ENCODE results near the gene RASAL2. TPM values are rescaled to one million over a fixed set of nuclear protein-coding genes. Genes with fewer than 3 reads are reported as not detected.

Gene RASAL2
- total and polyA plus RNA-seq, 4 donors, result 21.6 to 32.6 (median 28.7) TPM

DNA sequence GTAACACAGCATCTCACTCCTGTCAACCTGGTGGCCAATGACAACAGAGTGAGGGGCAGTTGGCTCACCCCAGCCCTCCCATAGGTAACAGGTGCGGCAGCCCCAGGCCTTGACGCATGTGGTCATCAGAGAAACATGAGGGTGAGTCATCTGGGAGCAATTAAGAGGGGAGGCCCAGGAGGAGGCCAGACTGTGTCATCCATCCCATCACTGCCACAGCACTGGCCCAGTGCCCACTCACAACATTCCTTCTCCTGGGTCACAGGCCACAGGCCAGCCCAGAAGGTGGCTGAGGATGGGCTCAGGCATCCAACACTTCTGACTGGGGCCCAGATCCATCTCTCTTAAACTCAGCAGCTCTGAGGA, 436.1 kb downstream of the RASAL2 start:
- Histone ChIP-seq H3K9me3 (ENCODE audit: control insufficient read depth, insufficient read depth, low read length) (no peaks in the 10 kb centered on the region), H3K4me3 (ENCODE audit: low read depth, low read length) (no peak overlapping the region), H3K4me1 (ENCODE audit: control insufficient read depth, insufficient read depth, low read length) (peaks cover 5% of the 10 kb centered on the region), H3K36me3 (ENCODE audit: control insufficient read depth, insufficient read depth, low read length) (no peaks in the 10 kb centered on the region), H3K27me3 (ENCODE audit: control insufficient read depth, insufficient read depth, low read length) (no peaks in the 10 kb centered on the region), H3K27ac (ENCODE audit: low read depth, low read length) (no peak overlapping the region)
- WGBS (ENCODE audit: insufficient coverage), result 92% methylated on average over 2 of the region's 2 CpGs
- no peak for DNase-seq (ENCODE audit: low read depth in 4 of 6, low spot score in 6 of 6)

DNA sequence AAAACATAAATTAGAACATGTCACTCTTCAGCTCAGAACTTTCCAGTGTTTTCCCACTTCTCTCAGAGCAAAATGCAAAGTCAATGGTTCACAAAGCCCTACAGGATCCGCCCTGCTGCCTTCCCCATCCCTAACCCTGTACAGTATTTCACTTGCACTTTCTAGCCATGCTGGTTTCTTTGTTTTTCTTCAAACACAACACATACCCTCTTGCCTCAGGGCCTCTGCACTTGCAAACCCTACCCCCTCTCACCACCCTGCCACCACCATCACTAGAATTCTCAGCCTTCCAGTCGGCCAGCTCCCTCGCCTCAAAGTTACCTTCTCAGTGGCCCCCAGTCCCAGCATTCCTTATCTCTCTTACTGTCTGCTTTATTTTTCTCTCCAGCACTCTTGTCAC, 436.6 kb downstream of the RASAL2 start:
- H3K9me3 ChIP-seq (ENCODE audit: control insufficient read depth, insufficient read depth, low read length), result no peaks in the 10 kb centered on the region

DNA sequence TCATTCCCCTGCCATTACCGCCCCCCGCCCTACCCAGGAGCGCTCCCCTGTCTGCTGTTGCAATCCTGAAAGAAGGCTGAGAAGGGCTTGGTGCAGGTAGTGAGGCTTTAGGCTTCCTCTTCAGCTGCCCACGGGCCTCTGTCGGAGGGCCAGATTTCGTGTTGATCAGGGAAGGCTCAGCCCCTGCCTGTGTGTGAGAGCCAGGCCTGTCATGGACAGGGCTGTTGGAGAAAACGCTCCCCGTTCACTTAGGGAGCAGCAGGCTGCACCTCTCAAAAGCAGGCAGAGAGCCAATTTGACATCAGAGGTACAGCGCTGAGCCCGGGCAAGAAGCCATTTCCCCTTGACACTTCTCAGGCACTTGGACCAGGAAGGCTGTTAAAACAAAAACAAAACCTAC, 438.0 kb downstream of the RASAL2 start:
- DNase-seq (ENCODE audit: low read depth in 4 of 6, low spot score in 6 of 6), result no peak
- Histone ChIP-seq H3K27ac (ENCODE audit: low read depth, low read length) (no peak overlapping the region), H3K9me3 (ENCODE audit: control insufficient read depth, insufficient read depth, low read length) (no peaks in the 10 kb centered on the region), H3K36me3 (ENCODE audit: control insufficient read depth, insufficient read depth, low read length) (no peaks in the 10 kb centered on the region), H3K4me1 (ENCODE audit: control insufficient read depth, insufficient read depth, low read length) (peaks cover 9% of the 10 kb centered on the region), H3K4me3 (ENCODE audit: low read depth, low read length) (no peak overlapping the region), H3K27me3 (ENCODE audit: control insufficient read depth, insufficient read depth, low read length) (no peaks in the 10 kb centered on the region)
- WGBS (ENCODE audit: insufficient coverage), result 70% methylated on average over 10 of the region's 10 CpGs

More for the DNA sequence above, 436.6 kb downstream of the RASAL2 start:
- no peak for DNase-seq (ENCODE audit: low read depth in 4 of 6, low spot score in 6 of 6)
- H3K4me3 ChIP-seq (ENCODE audit: low read depth, low read length), result no peak overlapping the region
- H3K36me3 ChIP-seq (ENCODE audit: control insufficient read depth, insufficient read depth, low read length), result no peaks in the 10 kb centered on the region
- H3K27ac ChIP-seq (ENCODE audit: low read depth, low read length), result no peak overlapping the region
- WGBS (ENCODE audit: insufficient coverage), result 87% methylated on average over 3 of the region's 3 CpGs
- H3K4me1 ChIP-seq (ENCODE audit: control insufficient read depth, insufficient read depth, low read length), result peaks cover 5% of the 10 kb centered on the region
- H3K27me3 ChIP-seq (ENCODE audit: control insufficient read depth, insufficient read depth, low read length), result no peaks in the 10 kb centered on the region

DNA sequence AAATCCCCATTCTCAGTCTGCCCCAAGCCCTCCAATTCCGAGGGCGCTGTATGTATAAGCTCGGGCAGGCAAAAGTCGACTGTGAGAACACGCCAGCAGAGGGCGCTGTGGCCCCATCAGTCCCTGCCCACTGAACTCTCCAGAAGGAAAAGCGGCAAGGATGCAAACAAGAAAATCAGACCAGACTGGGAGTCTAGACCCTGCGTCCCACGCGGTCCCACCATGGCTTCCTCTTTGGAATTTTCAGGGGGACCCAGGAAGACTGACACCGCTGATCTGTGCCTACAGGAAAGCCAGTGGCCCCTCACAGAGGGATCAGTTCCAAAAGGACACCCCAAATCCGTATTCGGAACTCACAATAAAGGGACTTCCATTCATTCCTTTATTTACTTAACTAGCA, 438.5 kb downstream of the RASAL2 start:
- Histone ChIP-seq H3K4me3 (ENCODE audit: low read depth, low read length) (no peak overlapping the region), H3K27me3 (ENCODE audit: control insufficient read depth, insufficient read depth, low read length) (no peaks in the 10 kb centered on the region), H3K9me3 (ENCODE audit: control insufficient read depth, insufficient read depth, low read length) (no peaks in the 10 kb centered on the region), H3K36me3 (ENCODE audit: control insufficient read depth, insufficient read depth, low read length) (no peaks in the 10 kb centered on the region), H3K4me1 (ENCODE audit: control insufficient read depth, insufficient read depth, low read length) (peaks cover 14% of the 10 kb centered on the region), H3K27ac (ENCODE audit: low read depth, low read length) (no peak overlapping the region)
- DNase-seq (ENCODE audit: low read depth in 4 of 6, low spot score in 6 of 6), result peak; percentile 40 to 92 (median 70)
- WGBS (ENCODE audit: insufficient coverage), result 5% methylated on average over 11 of the region's 13 CpGs

DNA sequence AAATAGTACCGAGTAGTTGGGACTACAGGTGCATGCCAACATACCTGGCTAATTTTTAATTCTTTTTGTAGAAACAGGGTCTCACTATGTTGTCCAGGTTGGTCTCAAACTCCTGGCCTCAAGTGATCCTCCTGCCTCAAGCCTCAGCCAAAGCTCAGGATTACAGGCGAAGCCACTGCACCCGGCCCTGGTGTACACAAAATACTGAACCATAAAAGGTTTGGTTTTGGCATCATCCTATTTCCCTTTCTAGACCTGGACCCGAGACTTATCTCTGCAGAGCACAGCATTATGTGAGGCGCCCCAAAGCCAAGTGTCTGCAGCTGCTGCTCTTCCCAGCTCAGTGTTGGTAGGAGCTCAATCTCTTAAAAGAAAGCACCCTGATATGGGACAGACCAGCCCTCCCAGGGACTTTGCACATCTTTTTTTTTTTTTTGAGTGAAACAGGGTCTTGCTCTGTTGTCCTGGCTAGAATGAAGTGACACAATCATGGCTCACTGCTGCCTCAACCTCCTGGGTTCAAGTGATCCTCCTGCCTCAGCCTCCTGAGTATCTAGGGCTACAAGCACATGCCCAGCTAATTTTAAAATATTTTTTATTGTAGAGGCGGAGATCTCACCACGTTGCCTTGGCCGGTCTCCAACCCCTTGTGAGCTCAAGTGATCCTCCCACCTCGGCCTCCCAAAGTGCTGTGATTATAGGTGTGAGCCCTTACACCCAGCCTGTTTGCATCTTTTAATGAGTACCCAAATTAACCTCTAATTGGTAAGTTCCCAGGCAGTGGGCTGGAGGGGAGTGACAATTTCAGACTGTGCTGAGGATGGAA, 439.4 kb downstream of the RASAL2 start:
- peaks cover 21% of the 10 kb centered on the region for H3K4me1 ChIP-seq (ENCODE audit: control insufficient read depth, insufficient read depth, low read length)
- H3K27me3 ChIP-seq (ENCODE audit: control insufficient read depth, insufficient read depth, low read length), result no peaks in the 10 kb centered on the region
- H3K9me3 ChIP-seq (ENCODE audit: control insufficient read depth, insufficient read depth, low read length), result no peaks in the 10 kb centered on the region
- no peak for DNase-seq (ENCODE audit: low read depth in 4 of 6, low spot score in 6 of 6)
- no peak overlapping the region for H3K27ac ChIP-seq (ENCODE audit: low read depth, low read length)
- no peaks in the 10 kb centered on the region for H3K36me3 ChIP-seq (ENCODE audit: control insufficient read depth, insufficient read depth, low read length)
- H3K4me3 ChIP-seq (ENCODE audit: low read depth, low read length), result no peak overlapping the region
- 94% methylated on average over 9 of the region's 9 CpGs for WGBS (ENCODE audit: insufficient coverage)

Small RNA genes lying within 50 kb of the gene (small RNA-seq; reads per million reads assigned to genes)
- gene RF00017 (ENCODE audit: low replicate concordance), result not detected

Other genes starting within 250 kb of the RASAL2 start
- 1 to 10 TPM; 3.7 to 3.9 TPM for gene SEC16B, start 124.0 kb upstream of the RASAL2 start, total RNA-seq
- gene SEC16B, start 124.0 kb upstream of the RASAL2 start, polyA plus RNA-seq (ENCODE audit: insufficient read length in 2 of 2), result 1 to 10 TPM; 2.5 to 3.0 TPM

Measured in spinal cord (tissue), 10 donors.